ENCODE data around the gene METTL9.
A peak's percentile ranks its signal among the peaks of the same experiment; 100 is the strongest.
"Not testable (repeated sequence)": the region's sequence is repeated elsewhere in the genome, so short reads cannot be mapped to it uniquely, and the experiment has no call there.

METTL9 gene

DNA sequence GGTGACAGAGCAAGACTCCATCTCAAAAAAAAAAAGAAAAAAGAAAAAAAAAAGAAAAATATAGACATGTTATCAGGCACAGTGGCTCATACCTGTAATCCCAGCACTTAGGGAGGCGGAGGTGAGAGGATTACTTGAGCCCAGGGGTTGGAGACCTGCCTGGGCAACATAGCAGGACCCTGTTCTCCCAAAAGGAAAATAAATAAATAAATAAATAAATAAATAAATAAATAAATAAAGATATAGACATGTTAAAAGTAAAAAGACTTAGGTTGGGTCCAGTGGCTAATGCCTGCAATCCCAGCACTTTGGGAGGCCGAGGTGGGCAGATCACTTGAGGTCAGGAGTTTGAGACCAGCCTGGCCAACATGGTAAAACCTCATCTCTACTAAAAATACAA is 23.1 kb upstream of the METTL9 start:
- not testable (repeated sequence) for DNase-seq

DNA sequence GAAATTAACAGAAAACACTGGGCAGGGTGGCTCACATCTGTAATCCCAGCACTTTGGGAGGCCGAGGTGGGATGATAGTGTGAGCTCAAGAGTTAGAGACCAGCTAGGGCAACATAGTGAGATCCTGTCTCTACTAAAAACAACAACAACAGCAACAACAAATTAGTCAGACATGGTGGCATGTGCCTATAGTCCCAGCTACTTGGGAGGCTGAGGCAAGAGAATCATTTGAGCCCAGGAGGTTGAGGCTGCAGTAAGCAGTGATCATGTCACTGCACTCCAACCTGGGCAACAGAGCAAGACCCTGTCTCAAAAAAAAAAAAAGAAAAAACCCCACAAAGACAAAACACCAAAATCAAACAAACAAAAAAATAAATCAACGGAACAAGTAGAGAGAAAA is 21.9 kb upstream of the METTL9 start:
- DNase-seq, result not testable (repeated sequence)

DNA sequence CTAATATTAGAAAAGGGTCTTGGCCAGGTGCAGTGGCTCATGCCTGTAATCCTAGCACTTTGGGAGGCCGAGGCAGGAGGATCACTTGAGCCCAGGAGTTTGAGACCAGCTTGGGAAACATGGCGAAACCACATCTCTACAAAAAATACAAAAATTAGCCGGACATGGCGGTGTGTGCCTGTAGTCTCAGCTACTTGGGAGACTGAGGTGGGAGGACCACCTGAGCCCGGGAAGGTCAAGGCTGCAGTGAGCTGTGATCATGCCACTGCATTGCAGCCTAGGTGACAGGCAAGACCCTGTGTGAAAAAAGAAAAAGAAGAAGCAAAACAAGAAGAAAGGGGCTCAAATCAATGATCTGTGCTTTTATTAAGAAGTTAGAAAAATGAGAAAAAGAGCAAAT is 21.1 kb upstream of the METTL9 start:
- DNase-seq, result not testable (repeated sequence)

GRCh38 chr16:21580131-21580530 is 19.2 kb upstream of the METTL9 start:
- DNase-seq, result not testable (repeated sequence)

- DNase-seq, result no peak
Observed at GRCh38 chr16:21580807-21581206, 18.6 kb upstream of the METTL9 start.

DNA sequence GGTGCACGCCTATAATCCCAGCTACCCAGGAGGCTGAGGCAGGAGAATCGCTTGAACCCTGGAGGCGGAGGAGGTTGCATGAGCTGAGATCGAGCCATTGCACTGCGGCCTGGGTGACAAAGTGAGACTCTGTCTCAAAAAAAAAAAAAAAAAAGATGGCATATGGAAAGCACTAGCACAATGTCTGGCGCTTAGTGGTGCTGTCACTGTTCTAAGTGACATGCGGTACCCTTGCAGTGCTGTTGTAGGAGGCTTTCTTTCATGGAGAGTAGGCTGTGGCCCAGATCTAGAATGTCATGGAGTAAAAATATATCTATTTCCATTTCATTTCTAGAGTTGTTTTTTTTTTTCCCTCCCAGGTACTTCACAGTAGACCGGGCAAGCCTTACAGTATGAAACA is 14.6 kb upstream of the METTL9 start:
- no peak for DNase-seq

DNA sequence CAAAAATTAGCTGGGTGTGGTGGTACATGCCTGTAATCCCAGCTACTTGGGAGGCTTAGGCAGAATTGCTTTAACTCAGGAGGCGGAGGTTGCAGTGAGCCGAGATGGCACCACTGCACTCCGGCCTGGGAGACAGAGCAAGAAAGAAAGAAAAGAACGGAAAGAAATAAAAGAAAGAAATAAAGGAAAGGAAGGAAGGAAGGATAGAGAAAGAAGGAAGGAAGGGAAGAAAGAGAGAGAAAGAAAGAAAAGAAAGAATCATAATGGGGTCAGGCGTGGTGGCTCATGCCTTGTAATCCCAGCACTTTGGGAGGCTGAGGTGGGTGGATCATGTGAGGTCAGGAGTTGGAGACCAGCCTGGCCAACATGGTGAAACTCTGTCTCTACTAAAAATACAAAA is 10.8 kb upstream of the METTL9 start:
- DNase-seq, result not testable (repeated sequence)

DNA sequence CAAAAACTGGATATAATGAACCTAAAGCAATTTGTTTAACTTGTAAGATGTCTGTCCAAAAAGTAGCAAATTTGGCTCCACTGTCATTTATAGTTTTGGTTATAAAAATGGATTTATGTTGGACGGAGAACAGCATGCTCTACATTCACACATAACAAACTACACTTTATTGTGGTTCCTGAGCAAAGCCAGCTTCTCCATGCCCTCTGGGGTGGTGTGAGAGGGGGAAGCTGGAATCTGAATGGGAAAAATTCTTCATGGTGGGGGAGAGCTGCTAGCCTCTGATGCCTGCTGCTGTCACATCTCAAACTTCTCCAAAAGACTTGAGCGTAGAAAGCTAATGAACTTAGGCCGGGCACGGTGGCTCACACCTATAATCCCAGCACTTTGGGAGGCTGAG is 9.8 kb upstream of the METTL9 start:
- DNase-seq, result no peak

GRCh38 chr16:21590287-21590686 is 9.1 kb upstream of the METTL9 start:
- DNase-seq, result no peak

- DNase-seq, result no peak
Observed at GRCh38 chr16:21590796-21591195, 8.6 kb upstream of the METTL9 start.

DNA sequence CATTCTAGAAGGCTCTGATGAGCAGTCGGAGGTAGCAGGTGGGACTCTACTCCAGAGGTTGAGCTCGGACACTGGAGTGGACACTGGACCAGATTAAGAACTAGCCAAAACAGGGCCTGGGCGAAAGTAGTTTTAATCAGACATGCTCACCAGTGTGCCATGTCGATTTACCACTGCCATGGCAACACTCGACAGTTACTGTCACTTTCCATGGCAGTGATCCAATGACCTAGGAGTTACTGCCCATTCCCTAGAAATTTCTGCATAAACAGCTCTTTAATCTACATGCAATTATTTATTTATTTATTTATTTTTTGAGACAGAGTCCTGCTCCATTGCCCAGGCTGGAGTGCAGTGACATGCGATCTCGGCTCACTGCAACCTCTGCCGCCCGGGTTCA is 7.2 kb upstream of the METTL9 start:
- no peak for DNase-seq

DNA sequence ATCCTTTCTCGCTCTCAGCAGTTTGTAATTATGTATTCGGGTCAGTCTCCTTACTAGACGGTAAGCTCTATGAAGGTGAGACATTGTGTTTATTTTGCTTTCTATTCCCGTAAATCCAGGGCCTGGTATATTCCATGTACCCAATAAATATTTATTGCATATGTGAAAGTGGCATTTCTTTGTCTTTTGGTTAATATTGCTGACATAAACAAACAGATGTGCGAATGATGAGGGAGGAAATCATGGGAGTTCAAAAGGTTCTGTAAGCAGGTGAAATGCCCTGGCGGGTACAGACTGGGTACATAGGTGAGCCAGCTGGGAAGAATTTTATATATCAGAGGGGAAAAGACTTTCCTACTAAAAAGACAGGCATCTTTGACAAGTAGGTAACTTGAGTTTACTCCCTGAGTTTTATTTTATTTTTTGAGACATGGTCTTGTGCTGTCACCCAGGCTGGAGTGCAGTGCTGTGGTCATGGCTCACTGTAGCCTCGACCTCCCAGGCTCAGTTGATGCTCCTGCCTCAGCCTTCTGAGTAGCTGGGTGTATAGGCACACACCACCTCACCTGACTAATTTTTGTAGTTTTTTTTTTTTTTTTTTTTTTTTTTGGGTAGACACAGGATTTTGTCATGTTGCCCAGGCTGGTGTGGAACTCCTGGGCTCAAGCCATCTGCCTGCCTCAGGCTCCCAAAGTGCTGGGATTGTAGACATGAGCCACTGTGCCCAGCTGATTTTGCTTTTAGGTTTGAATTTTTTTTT is 5.7 kb upstream of the METTL9 start:
- DNase-seq, result peak; percentile 32

DNA sequence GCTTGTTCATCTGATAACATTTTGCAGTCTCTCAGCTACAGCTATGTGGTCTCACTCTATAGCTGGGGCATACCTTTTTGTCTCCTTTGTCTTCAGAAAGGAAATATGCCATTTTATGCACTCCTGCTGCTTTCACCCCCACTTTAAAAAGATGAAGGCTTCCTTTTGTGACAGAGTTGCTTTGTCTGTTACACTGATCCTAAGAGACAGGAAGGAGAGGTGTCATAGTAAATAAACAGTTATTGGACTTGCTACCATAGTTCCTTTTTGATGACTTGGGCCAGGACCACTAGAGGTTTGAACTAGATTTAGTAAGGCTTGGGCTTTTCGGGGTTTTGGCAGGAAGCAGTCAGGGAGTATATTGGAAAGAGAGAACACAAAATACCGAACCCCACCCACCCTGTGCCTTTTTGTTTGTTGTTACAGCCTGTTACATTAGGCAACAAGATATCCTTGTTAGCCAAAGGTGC is 1.8 kb upstream of the METTL9 start:
- DNase-seq, result no peak

GRCh38 chr16:21598206-21598605 is 1.2 kb upstream of the METTL9 start:
- no peak for DNase-seq

DNA sequence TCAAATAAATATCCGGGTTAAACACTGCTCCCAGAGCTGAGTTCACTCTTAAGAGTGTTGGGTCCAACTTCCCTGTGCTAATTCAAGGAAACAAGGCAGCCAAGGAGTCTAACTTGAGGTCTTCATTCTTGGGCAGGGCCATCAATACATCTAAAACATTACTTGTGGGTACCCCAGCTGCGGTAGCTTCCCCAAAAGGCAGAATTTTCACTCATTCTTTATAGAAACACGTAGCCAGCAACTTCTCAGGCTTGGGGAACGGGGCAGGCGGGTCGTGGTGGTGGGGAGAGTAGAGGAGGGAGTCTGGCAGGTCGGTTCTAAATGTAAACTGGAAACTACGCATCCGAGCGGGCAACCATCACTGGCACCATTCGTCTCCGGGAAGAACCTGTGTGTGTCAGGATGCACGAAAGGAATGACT is 666 bp upstream of the METTL9 start:
- DNase-seq, result peak; percentile 27

- peak; percentile 69 for DNase-seq
Observed at GRCh38 chr16:21600031-21600773, 825 bp downstream of the METTL9 start.

DNA sequence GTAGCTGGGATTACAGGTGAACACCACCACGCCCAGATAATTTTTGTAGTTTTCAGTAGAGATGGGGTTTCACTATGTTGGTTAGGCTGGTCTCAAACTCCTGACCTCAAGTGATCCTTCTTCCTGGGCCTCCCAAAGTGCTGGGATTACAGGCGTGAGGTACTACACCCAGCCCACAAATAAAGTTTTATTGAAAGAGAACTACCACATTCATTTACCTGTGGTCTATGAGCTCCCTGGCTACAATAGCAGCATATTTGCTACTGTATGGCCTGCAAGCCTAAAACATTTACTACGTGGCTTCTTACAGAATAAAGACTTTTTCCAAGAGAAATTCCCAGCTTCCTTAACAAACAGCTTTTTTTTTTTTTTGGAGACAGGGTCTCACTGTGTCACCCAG is 3.4 kb downstream of the METTL9 start:
- no peak for DNase-seq

- DNase-seq, result no peak
Observed at GRCh38 chr16:21603928-21604327, 4.6 kb downstream of the METTL9 start.

DNA sequence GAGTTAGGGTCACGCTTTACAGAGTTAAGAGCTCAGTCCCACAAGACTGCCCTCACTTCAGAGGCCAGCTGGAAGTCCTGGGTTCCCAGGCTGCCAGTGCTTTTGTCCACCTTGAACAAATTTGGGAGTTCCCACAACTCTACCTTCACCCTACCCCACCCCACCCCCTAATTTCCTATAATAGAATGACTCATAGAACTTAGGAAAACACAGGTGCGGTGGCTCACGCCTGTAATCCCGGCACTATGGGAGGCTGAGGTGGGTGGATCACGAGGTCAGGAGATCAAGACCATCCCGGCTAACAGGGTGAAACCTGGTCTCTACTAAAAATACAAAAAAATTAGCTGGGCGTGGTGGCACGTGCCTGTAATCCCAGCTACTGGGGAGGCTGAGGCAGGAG is 6.5 kb downstream of the METTL9 start:
- not testable (repeated sequence) for DNase-seq

DNA sequence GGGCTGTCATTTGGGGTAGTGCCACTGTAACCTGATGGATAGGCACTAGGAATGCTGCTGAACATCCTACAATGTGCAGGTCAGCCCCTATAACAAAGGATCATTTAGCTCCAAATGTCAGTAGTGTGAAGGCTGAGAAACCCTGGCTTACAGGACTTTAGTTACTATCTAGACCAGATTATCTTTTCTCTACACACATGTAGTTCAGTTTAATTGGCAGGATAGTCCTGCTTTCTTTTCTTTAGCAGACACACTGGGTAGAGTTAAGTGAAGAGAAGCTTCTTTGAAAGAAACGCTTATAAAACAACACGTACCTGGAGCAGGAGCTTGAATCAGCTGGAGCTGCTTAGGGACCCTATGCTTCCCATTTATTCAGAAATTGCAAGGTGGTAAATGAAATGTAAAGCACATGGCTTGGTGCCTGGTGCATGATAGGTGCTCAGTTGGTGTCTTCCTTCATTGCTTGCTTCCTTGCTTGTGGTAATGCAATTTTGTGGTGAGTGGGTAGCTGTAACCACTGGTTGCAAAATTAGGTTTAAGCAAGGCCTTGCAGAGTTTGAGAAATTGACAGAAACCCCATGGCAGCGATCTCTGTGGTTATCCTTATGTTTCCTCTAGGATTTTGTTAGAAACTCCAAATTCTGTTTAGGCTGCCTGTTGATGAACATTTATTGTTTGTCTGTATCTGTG is 9.4 kb downstream of the METTL9 start:
- DNase-seq, result no peak

DNA sequence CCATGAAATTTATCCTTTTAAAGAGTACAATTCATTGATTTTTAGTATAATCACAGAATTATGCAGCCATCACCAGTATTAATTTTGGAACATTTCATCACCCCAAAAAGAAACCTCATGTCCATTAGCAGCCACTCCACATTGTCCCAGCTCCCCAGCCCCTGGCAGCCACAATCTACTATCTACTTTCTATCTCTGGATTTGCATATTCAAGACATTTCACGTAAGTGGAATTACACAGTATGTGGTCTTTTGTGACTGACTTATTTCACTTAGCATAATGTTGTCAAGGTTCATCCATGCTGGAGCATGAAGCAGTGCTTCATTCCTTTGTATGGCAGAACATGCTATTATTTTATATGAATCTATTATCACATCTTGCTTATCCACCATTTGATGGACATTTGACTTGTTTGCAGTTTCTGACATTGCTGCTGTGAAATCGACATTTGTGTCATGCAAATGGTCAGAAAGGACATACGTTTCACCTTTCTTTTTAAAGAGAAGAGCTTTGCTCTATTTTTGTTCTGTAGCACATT is 10.7 kb downstream of the METTL9 start:
- DNase-seq, result no peak

GRCh38 chr16:21610766-21611165 is 11.4 kb downstream of the METTL9 start:
- no peak for DNase-seq

DNA sequence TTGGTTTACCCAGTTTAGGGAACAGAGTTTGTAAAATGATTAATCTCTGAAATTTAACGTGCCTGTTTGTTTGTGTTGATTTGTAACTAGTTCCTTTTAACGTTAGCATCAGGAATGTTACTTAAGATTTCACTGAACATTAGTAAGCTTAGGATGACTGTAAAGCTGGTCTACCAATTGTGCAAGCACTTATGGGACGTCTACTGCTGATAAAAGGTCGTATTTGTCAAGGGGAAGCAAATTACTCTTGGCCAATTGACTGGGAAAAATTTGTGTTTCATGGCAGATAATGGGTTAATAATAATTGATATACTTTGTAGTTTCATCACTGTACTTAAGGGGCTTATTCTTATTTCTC is 11.8 kb downstream of the METTL9 start:
- no peak for DNase-seq

Data from RPMI8226 (cell line).